Measurements from ENCODE around the gene ZNF879.

The ZNF879 gene

GRCh38 chr5:179060116-179061008 lies 36.8 kb downstream of the ZNF879 start, which contains the start of gene ZNF354C:
TSS of gene ZNF354C (plus strand) at chr5:179060373. CDS start at chr5:179062069, 1,696 bp downstream.
- peak within 1 kb of the TSS; percentile 70 to 89 (median 89) for H3K27ac Mint-ChIP-seq
- TF ChIP-seq CTCF (IDR thresholded peaks at IDR 0.05; ENCODE audit: unreplicated experiment in 3 of 3): no peak
- H3K9me3 Mint-ChIP-seq: peaks cover 63% of the 10 kb centered on the region
- peak within 1 kb of the TSS; percentile 93 to 97 (median 97) for H3K4me3 Mint-ChIP-seq
- peaks cover 51% of the 10 kb centered on the region for H3K36me3 Mint-ChIP-seq (ENCODE audit: low read depth)
- H3K27me3 Mint-ChIP-seq (ENCODE audit: low read depth): peaks cover 14% of the 10 kb centered on the region
- H3K4me1 Mint-ChIP-seq: no peaks in the 10 kb centered on the region

- Mint-ChIP-seq H3K9me3 (peaks cover 67% of the 10 kb centered on the region), H3K27ac (no peak overlapping the region), H3K4me1 (no peaks in the 10 kb centered on the region), H3K27me3 (ENCODE audit: low read depth) (peaks cover 11% of the 10 kb centered on the region), H3K4me3 (peak overlapping the region; percentile 75 to 93 (median 80)), H3K36me3 (ENCODE audit: low read depth) (peaks cover 58% of the 10 kb centered on the region)
- no peak for TF ChIP-seq CTCF (IDR thresholded peaks at IDR 0.05; ENCODE audit: unreplicated experiment in 3 of 3)
Measured at GRCh38 chr5:179061025-179061424, 37.4 kb downstream of the ZNF879 start.

DNA sequence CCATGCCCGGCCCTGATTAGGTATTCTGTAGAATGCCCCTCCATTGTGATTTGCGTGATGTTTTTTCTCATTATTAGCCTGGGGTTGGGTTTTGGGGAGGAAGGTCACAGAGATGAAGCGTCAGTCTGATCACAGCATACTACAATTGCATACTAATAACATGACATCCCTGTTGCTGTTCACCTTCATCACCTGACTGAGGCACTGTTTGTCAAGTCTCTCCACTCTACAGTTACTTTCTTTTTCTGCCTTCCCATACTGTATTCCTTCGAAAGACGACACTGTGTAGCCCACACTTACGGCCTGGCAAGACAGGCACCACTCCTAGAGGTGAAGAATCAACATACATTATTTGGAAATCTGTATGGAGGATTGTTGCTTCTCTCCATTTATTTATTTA lies 42.1 kb downstream of the ZNF879 start:
- no peak for TF ChIP-seq CTCF (IDR thresholded peaks at IDR 0.05; ENCODE audit: unreplicated experiment in 3 of 3)
- H3K27me3 Mint-ChIP-seq (ENCODE audit: low read depth): peaks cover 10% of the 10 kb centered on the region
- peaks cover 78% of the 10 kb centered on the region for H3K9me3 Mint-ChIP-seq
- no peak overlapping the region for H3K4me3 Mint-ChIP-seq
- peaks cover 92% of the 10 kb centered on the region for H3K36me3 Mint-ChIP-seq (ENCODE audit: low read depth)
- no peaks in the 10 kb centered on the region for H3K4me1 Mint-ChIP-seq
- no peak overlapping the region for H3K27ac Mint-ChIP-seq

- H3K27me3 Mint-ChIP-seq (ENCODE audit: low read depth): no peaks in the 10 kb centered on the region
- TF ChIP-seq CTCF (IDR thresholded peaks at IDR 0.05; ENCODE audit: unreplicated experiment in 3 of 3): no peak
- peaks cover 77% of the 10 kb centered on the region for H3K9me3 Mint-ChIP-seq
Measured at GRCh38 chr5:179079165-179079987, 55.8 kb downstream of the ZNF879 start.

GRCh38 chr5:179080724-179081123 lies 57.1 kb downstream of the ZNF879 start:
- no peak overlapping the region for H3K4me3 Mint-ChIP-seq
- peaks cover 75% of the 10 kb centered on the region for H3K9me3 Mint-ChIP-seq
- no peak for TF ChIP-seq CTCF (IDR thresholded peaks at IDR 0.05; ENCODE audit: unreplicated experiment in 3 of 3)
- peaks cover 80% of the 10 kb centered on the region for H3K36me3 Mint-ChIP-seq (ENCODE audit: low read depth)
- H3K27me3 Mint-ChIP-seq (ENCODE audit: low read depth): no peaks in the 10 kb centered on the region
- no peak overlapping the region for H3K27ac Mint-ChIP-seq
- no peaks in the 10 kb centered on the region for H3K4me1 Mint-ChIP-seq

More at GRCh38 chr5:179079165-179079987, 55.8 kb downstream of the ZNF879 start:
- Mint-ChIP-seq H3K36me3 (ENCODE audit: low read depth) (peaks cover 83% of the 10 kb centered on the region), H3K4me1 (no peaks in the 10 kb centered on the region), H3K4me3 (no peak overlapping the region), H3K27ac (no peak overlapping the region)
